Astrocyte (in vitro differentiated cells and primary cell): ENCODE measurements around the gene CALM3.

Experiments used
- EZH2 ChIP-seq: IDR thresholded peaks from 2 replicates; pipeline ENCODE4 v1.6.1; 2012; ENCODE audit warnings: mild to moderate bottlenecking, low read length, inconsistent platforms; ENCODE audit not compliant: insufficient read depth
- TF ChIP-seq, protein P1 (sequence below): IDR thresholded peaks from 2 replicates; pipeline ENCODE4 v1.5.1; 2011; ENCODE audit warnings: low read depth, mild to moderate bottlenecking, inconsistent platforms, low read length, moderate library complexity; ENCODE audit not compliant: insufficient read depth

- TF ChIP-seq EZH2 = no peak
- TF ChIP-seq, protein P1, sequence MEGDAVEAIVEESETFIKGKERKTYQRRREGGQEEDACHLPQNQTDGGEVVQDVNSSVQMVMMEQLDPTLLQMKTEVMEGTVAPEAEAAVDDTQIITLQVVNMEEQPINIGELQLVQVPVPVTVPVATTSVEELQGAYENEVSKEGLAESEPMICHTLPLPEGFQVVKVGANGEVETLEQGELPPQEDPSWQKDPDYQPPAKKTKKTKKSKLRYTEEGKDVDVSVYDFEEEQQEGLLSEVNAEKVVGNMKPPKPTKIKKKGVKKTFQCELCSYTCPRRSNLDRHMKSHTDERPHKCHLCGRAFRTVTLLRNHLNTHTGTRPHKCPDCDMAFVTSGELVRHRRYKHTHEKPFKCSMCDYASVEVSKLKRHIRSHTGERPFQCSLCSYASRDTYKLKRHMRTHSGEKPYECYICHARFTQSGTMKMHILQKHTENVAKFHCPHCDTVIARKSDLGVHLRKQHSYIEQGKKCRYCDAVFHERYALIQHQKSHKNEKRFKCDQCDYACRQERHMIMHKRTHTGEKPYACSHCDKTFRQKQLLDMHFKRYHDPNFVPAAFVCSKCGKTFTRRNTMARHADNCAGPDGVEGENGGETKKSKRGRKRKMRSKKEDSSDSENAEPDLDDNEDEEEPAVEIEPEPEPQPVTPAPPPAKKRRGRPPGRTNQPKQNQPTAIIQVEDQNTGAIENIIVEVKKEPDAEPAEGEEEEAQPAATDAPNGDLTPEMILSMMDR = no peak
These were observed 53.6 kb downstream of the CALM3 start for GRCh38 chr19:46654621-46655152.
